B cell (primary cell): Measurements from ENCODE around the gene MBNL1. TPM values are rescaled to one million over a fixed set of nuclear protein-coding genes. Genes with fewer than 3 reads are reported as not detected.

Source experiments
- ATAC-seq: fragments of 200-7000 bp; cut with Tn5 transposase; one replicate; pipeline ENCODE4 v1.10.0; 2021; ENCODE audit warnings: low read depth, mild to moderate bottlenecking, moderate number of reproducible peaks, moderate library complexity
- CTCF ChIA-PET: fragments of 350-600 bp; sonication (Branson Sonifier 250); formaldehyde crosslinking; loops from one replicate; lab custom pipeline; 2021; ENCODE audit warnings: antibody characterized with exemption, inconsistent platforms; lab: Charles Lee
- POLR2A ChIA-PET: fragments of 350-600 bp; sonication (Branson Sonifier 250); formaldehyde crosslinking; loops from one replicate; lab custom pipeline; 2021; ENCODE audit warnings: antibody characterized with exemption; lab: Charles Lee
- DNase-seq: peaks from one replicate; pipeline ENCODE4 v3.0.0; 2013
- H2AFZ ChIP-seq: 2 replicates; pipeline ENCODE4 v1.6.1; 2012; ENCODE audit warnings: mild to moderate bottlenecking, low read depth, low read length; ENCODE audit not compliant: insufficient read depth, poor library complexity, severe bottlenecking
- H3K27ac ChIP-seq, 2 donors: 1 replicate in 1 of 2; 2 replicates in 1 of 2; pipeline ENCODE4 v1.5.1; 2012 to 2013; ENCODE audit warnings: low read length in 2 of 2, mild to moderate bottlenecking in 2 of 2, moderate library complexity in 1 of 2
- H3K27me3 ChIP-seq, 4 experiments: fragments of 200-600 bp in 1 of 4; sonication (generic) in 1 of 4; replicated peaks in 1 of 4; 1 replicate in 2 of 4; 2 replicates in 2 of 4; pipeline versions ENCODE4 v1.6.1 to v1.7.0; 2013 to 2016; ENCODE audit warnings: low read length in 3 of 4, mild to moderate bottlenecking in 2 of 4, mixed read lengths in 1 of 4, moderate library complexity in 1 of 4; ENCODE audit not compliant: insufficient read depth in 4 of 4, control insufficient read depth in 3 of 4; ENCODE audit errors: control extremely low read depth in 1 of 4
- H3K36me3 ChIP-seq, 2 experiments: replicated peaks in 1 of 2; 1 replicate in 1 of 2; 2 replicates in 1 of 2; pipeline versions ENCODE4 v1.6.1 to v1.7.1; 2013; ENCODE audit warnings: low read length in 1 of 2; ENCODE audit not compliant: insufficient read depth in 2 of 2, control insufficient read depth in 1 of 2; ENCODE audit errors: control extremely low read depth in 1 of 2, extremely low read depth in 1 of 2
- H3K4me1 ChIP-seq, 2 donors: fragments of 200-600 bp in 1 of 2; sonication (generic) in 1 of 2; 1 replicate in 1 of 2; 2 replicates in 1 of 2; pipeline versions ENCODE4 v1.5.1 to v1.6.1; 2013 to 2017; ENCODE audit warnings: low read length in 2 of 2; ENCODE audit not compliant: control insufficient read depth in 2 of 2, insufficient read depth in 2 of 2
- H3K4me2 ChIP-seq: replicated peaks from 2 replicates; pipeline ENCODE3; 2012; ENCODE audit warnings: mild to moderate bottlenecking, low read depth, low read length; ENCODE audit not compliant: poor library complexity, severe bottlenecking
- H3K4me3 ChIP-seq, 5 experiments: fragments of 200-600 bp in 1 of 5; sonication (generic) in 1 of 5; 1 replicate in 3 of 5; 2 replicates in 2 of 5; pipeline versions ENCODE4 v1.5.1 to v1.7.0; 2011 to 2016; ENCODE audit warnings: low read length in 4 of 5, mild to moderate bottlenecking in 4 of 5, low read depth in 2 of 5, control low read depth in 1 of 5, moderate library complexity in 1 of 5; ENCODE audit not compliant: insufficient read depth in 1 of 5; ENCODE audit errors: control extremely low read depth in 1 of 5, extremely low read depth in 1 of 5
- H3K79me2 ChIP-seq: fragments of 200-600 bp; sonication (generic); one replicate; pipeline ENCODE4 v1.6.0; 2016; ENCODE audit warnings: low read length; ENCODE audit not compliant: control insufficient read depth, insufficient read depth
- H3K9ac ChIP-seq: fragments of 200-600 bp; sonication (generic); 2 replicates; pipeline ENCODE4 v1.6.1; 2017; ENCODE audit warnings: mild to moderate bottlenecking, low read length, moderate library complexity
- H3K9me3 ChIP-seq, 3 donors: one replicate each; pipeline versions ENCODE4 v1.6.1 to v1.7.1; 2013; ENCODE audit warnings: low read length in 2 of 3; ENCODE audit not compliant: control insufficient read depth in 2 of 3, insufficient read depth in 1 of 3; ENCODE audit errors: control extremely low read depth in 1 of 3
- H4K20me1 ChIP-seq: 2 replicates; pipeline ENCODE4 v1.6.0; 2012; ENCODE audit warnings: mild to moderate bottlenecking, low read length; ENCODE audit not compliant: insufficient read depth, control insufficient read depth, poor library complexity, severe bottlenecking
- H3K27ac Mint-ChIP-seq: one replicate; pipeline ENCODE4 v1.8.0; 2021; ENCODE audit warnings: mixed read lengths
- H3K27me3 Mint-ChIP-seq: one replicate; pipeline ENCODE4 v1.8.0; 2021; ENCODE audit warnings: mixed read lengths
- H3K4me1 Mint-ChIP-seq: one replicate; pipeline ENCODE4 v1.8.0; 2021; ENCODE audit warnings: mixed read lengths
- H3K4me3 Mint-ChIP-seq: one replicate; pipeline ENCODE4 v1.8.0; 2021; ENCODE audit warnings: mixed read lengths
- H3K9me3 Mint-ChIP-seq: one replicate; pipeline ENCODE4 v1.8.0; 2022; ENCODE audit warnings: mixed read lengths; ENCODE audit not compliant: insufficient read depth
- CTCF ChIP-seq: fragments of 200-600 bp; IDR thresholded peaks from one replicate; pipeline ENCODE4 v1.8.0; 2022; ENCODE audit warnings: antibody characterized with exemption, mild to moderate bottlenecking
- EZH2 ChIP-seq: IDR thresholded peaks from 2 replicates; pipeline ENCODE4 v1.6.1; 2012; ENCODE audit warnings: borderline replicate concordance, low read depth, mild to moderate bottlenecking, moderate library complexity, low read length; ENCODE audit not compliant: insufficient read depth, poor library complexity, severe bottlenecking
- WGBS: methylation state at CpG from one replicate; pipeline ENCODE4 v1.1.5; 2013; ENCODE audit warnings: missing lambda C conversion rate; ENCODE audit not compliant: insufficient coverage; 5-methylcytosine and 5-hydroxymethylcytosine counted together
- intact Hi-C: fragments of 100-400 bp; cut with micrococcal nuclease; formaldehyde crosslinking; loops from one replicate; pipeline ENCODE4 v1.10.0; 2022
- polyA plus RNA-seq: library from polyadenylated mRNA; depleted of rRNA; stranded (reverse); fragments of >200 nt; gene quantifications from 2 replicates; pipeline ENCODE4 v1.2.3, GENCODE V29; 2012
- total RNA-seq, 2 donors: library from RNA; stranded (reverse); fragments of 120-200 nt in 1 of 2; gene quantifications; 1 replicate in 1 of 2; 2 replicates in 1 of 2; pipeline versions ENCODE4 v1.2.3 to v1.2.4, GENCODE V29; 2013 to 2022

Gene MBNL1
- total and polyA plus RNA-seq, 2 donors (not counting 1 experiment from before 2014, with no cell fraction given) = 195 to 505 TPM

DNA sequence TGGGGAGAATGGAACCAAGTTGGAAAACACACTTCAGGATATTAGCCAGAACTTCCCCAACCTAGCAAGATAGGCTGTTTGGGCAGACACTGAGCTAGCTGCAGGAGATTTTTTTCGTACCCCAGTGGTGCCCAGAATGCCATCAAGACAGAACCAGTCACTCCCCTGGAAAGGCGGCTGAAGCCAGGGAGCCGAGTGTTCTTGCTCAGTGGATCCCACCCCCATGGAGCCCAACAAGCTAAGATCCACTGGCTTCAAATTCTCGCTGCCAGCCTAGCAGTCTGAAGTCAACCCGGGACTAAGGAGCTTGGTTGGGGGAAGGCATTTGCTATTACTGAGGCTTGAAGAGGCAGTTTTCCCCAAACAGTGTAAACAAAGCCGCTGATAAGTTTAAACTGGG, 152.4 kb downstream of the MBNL1 start:
- Histone ChIP-seq H3K79me2 (peaks cover 77% of the 10 kb centered on the region), H4K20me1 (peaks cover 16% of the 10 kb centered on the region), H3K4me2 (no peak overlapping the region), H2AFZ (no peak overlapping the region), H3K9me3 (peaks cover 0 to 18% (median 0%) of the 10 kb centered on the region in 3 donors), H3K9ac (no peak overlapping the region), H3K27me3 (no peaks in the 10 kb centered on the region), H3K4me3 (no peak overlapping the region), H3K27ac (peak overlapping the region in 1 of 2 donors; percentile 47), H3K36me3 (peaks cover 2 to 56% of the 10 kb centered on the region in 2 experiments), H3K4me1 (no peaks in the 10 kb centered on the region)
- WGBS = 100% methylated on average over 1 of the region's 6 CpGs
- intact Hi-C loops = no loop called here
- DNase-seq (no peak), ATAC-seq (no peak)
- H3K4me3 Mint-ChIP-seq = no peak overlapping the region
- H3K27ac Mint-ChIP-seq = peak overlapping the region; percentile 5
- TF ChIP-seq EZH2 = no peak
- ChIA-PET CTCF (interaction anchor here (2.6 kb wide), 1 partner anchor 22 kb away, joined by 11 read pairs; no protein-coding TSS in a partner anchor), POLR2A (no interaction called here)
- H3K9me3 Mint-ChIP-seq = peaks cover 6% of the 10 kb centered on the region
- H3K4me1 Mint-ChIP-seq = peaks cover 46% of the 10 kb centered on the region
- H3K27me3 Mint-ChIP-seq = no peaks in the 10 kb centered on the region

- Mint-ChIP-seq H3K4me3 (no peak overlapping the region), H3K4me1 (peaks cover 59% of the 10 kb centered on the region), H3K27me3 (no peaks in the 10 kb centered on the region), H3K27ac (peak overlapping the region; percentile 26), H3K9me3 (peaks cover 6% of the 10 kb centered on the region)
- no peaks in the 10 kb centered on the region for H3K27me3 ChIP-seq
- DNase-seq = no peak
- H3K4me1 ChIP-seq = no peaks in the 10 kb centered on the region
- CTCF ChIA-PET = interaction anchor here (1.2 kb wide), 1 partner anchor 243 kb away, joined by 4 read pairs; no protein-coding TSS in a partner anchor
- TF ChIP-seq CTCF (no peak), EZH2 (no peak)
- peaks cover 63% of the 10 kb centered on the region for H3K79me2 ChIP-seq
- intact Hi-C loops = no loop called here
- POLR2A ChIA-PET = no interaction called here
- H3K4me2 ChIP-seq = no peak overlapping the region
- H3K9ac ChIP-seq = no peak overlapping the region
- H3K36me3 ChIP-seq = peaks cover 0 to 30% of the 10 kb centered on the region in 2 experiments
- no peak for ATAC-seq
- peak overlapping the region in 1 of 2 donors; percentile 62 for H3K27ac ChIP-seq
- H3K4me3 ChIP-seq = no peak overlapping the region
- no peaks in the 10 kb centered on the region for H3K9me3 ChIP-seq
- no peak overlapping the region for H2AFZ ChIP-seq
- peaks cover 5% of the 10 kb centered on the region for H4K20me1 ChIP-seq
Measured at GRCh38 chr3:152426393-152426792, 157.7 kb downstream of the MBNL1 start.
